Endothelial cell of umbilical vein (primary cell): ENCODE results near the gene BTBD2. TPM values are rescaled to one million over a fixed set of nuclear protein-coding genes. Genes with fewer than 3 reads are reported as not detected.

Source experiments
- BruUV-seq: library from RNA; stranded (reverse); fragments of 400-500 nt; replicated peaks from 2 replicates; lab custom pipeline; 2021; lab: Mats Ljungman, UMichigan
- CTCF ChIA-PET: fragments of 300-600, 350-600 bp; sonication (Branson Sonifier 250); formaldehyde crosslinking; loops from one replicate; lab custom pipeline; 2021; ENCODE audit warnings: antibody characterized with exemption, inconsistent platforms; lab: Charles Lee
- POLR2A ChIA-PET: fragments of 300-600, 350-600 bp; sonication (Branson Sonifier 250); formaldehyde crosslinking; loops from one replicate; lab custom pipeline; 2021; ENCODE audit warnings: antibody characterized with exemption, inconsistent platforms; lab: Charles Lee
- DNase-seq: peaks from one replicate; pipeline ENCODE4 v3.0.0-alpha.2; 2011; ENCODE audit warnings: low read depth, low spot score
- FAIRE-seq: peaks from 2 replicates; lab custom pipeline; 2011; peaks lifted over from hg19 to GRCh38; lab: Jason Lieb, UNC
- H2AFZ ChIP-seq: 2 replicates; pipeline ENCODE4 v1.6.0; 2012; ENCODE audit warnings: low read depth, low read length, control low read depth, inconsistent platforms
- H3K27ac ChIP-seq: 2 replicates; pipeline ENCODE4 v1.5.1; 2011; ENCODE audit warnings: low read depth, mild to moderate bottlenecking, control low read depth, low read length, moderate library complexity; ENCODE audit not compliant: insufficient read depth
- H3K27me3 ChIP-seq, 2 experiments: 2 replicates each; pipeline versions ENCODE4 v1.6.0 to v1.6.1; 2011; ENCODE audit warnings: low read length in 2 of 2, mixed read lengths in 1 of 2; ENCODE audit not compliant: control insufficient read depth in 2 of 2, insufficient read depth in 2 of 2
- H3K36me3 ChIP-seq, 2 experiments: 2 replicates in 1 of 2; 3 replicates in 1 of 2; pipeline ENCODE4 v1.5.1; 2011; ENCODE audit warnings: low read length in 2 of 2, mild to moderate bottlenecking in 1 of 2, moderate library complexity in 1 of 2; ENCODE audit not compliant: control insufficient read depth in 2 of 2, insufficient read depth in 2 of 2; ENCODE audit errors: extremely low read depth in 1 of 2
- H3K4me1 ChIP-seq: 3 replicates; pipeline ENCODE4 v1.5.1; 2011; ENCODE audit warnings: mild to moderate bottlenecking, low read length; ENCODE audit not compliant: control insufficient read depth, insufficient read depth; ENCODE audit errors: extremely low read depth
- H3K4me2 ChIP-seq: 2 replicates; pipeline ENCODE4 v1.6.1; 2011; ENCODE audit warnings: low read length, control low read depth, mixed read lengths; ENCODE audit not compliant: insufficient read depth
- H3K4me3 ChIP-seq, 3 experiments: fragments of 200-600 bp in 1 of 3; sonication (generic), shearing (Covaris generic) in 1 of 3; replicated peaks in 1 of 3; 2 replicates each; pipeline ENCODE4 v1.5.1; 2011 to 2016; ENCODE audit warnings: control low read depth in 3 of 3, low read length in 3 of 3, mild to moderate bottlenecking in 2 of 3, inconsistent platforms in 1 of 3, low read depth in 1 of 3, moderate library complexity in 1 of 3; ENCODE audit not compliant: insufficient read depth in 1 of 3
- H3K79me2 ChIP-seq: 2 replicates; pipeline ENCODE4 v1.6.0; 2012; ENCODE audit warnings: low read length, inconsistent platforms; ENCODE audit not compliant: control insufficient read depth, insufficient read depth
- H3K9ac ChIP-seq: replicated peaks from 2 replicates; pipeline ENCODE3; 2011; ENCODE audit warnings: low read length, control low read depth; ENCODE audit not compliant: insufficient read depth; ENCODE audit errors: extremely low read depth
- H3K9me1 ChIP-seq: replicated peaks from 3 replicates; pipeline ENCODE4 v1.6.0; 2011; ENCODE audit warnings: mild to moderate bottlenecking, low read length; ENCODE audit not compliant: control insufficient read depth, insufficient read depth; ENCODE audit errors: extremely low read depth
- H3K9me3 ChIP-seq: replicated peaks from 2 replicates; pipeline ENCODE4 v1.5.1; 2012; ENCODE audit warnings: low read length, inconsistent platforms; ENCODE audit not compliant: control insufficient read depth, insufficient read depth
- H4K20me1 ChIP-seq: replicated peaks from 2 replicates; pipeline ENCODE3; 2011; ENCODE audit warnings: mild to moderate bottlenecking, low read length; ENCODE audit not compliant: control insufficient read depth, insufficient read depth; ENCODE audit errors: extremely low read depth
- CTCF ChIP-seq, 2 donors: IDR thresholded peaks; 1 replicate in 1 of 2; 2 replicates in 1 of 2; pipeline ENCODE4 v1.5.1; 2011; ENCODE audit warnings: low read length in 2 of 2, mild to moderate bottlenecking in 2 of 2, moderate library complexity in 2 of 2, control low read depth in 1 of 2, inconsistent platforms in 1 of 2, low read depth in 1 of 2; ENCODE audit not compliant: insufficient read depth in 1 of 2; ENCODE audit errors: extremely low read depth in 1 of 2
- EZH2 ChIP-seq: IDR thresholded peaks from 2 replicates; pipeline ENCODE4 v1.6.1; 2012; ENCODE audit warnings: borderline replicate concordance, low read depth, mild to moderate bottlenecking, moderate library complexity, low read length, inconsistent platforms; ENCODE audit not compliant: severe bottlenecking
- FOS ChIP-seq: IDR thresholded peaks from 2 replicates; pipeline ENCODE4 v1.6.1; 2011; ENCODE audit warnings: mild to moderate bottlenecking, low read length, moderate library complexity, borderline replicate concordance; ENCODE audit not compliant: insufficient read depth
- GATA2 ChIP-seq: IDR thresholded peaks from 2 replicates; pipeline ENCODE4 v1.7.0; 2011; ENCODE audit warnings: low read depth, mild to moderate bottlenecking, moderate library complexity, mixed read lengths, low read length; ENCODE audit not compliant: insufficient read length, insufficient read depth
- JUN ChIP-seq: IDR thresholded peaks from 2 replicates; pipeline ENCODE4 v1.6.1; 2011; ENCODE audit warnings: borderline replicate concordance, low read depth; ENCODE audit not compliant: insufficient read length, insufficient read depth
- MAX ChIP-seq: IDR thresholded peaks from 2 replicates; pipeline ENCODE4 v1.6.1; 2011; ENCODE audit not compliant: insufficient read depth, insufficient read length
- MYC ChIP-seq: IDR thresholded peaks from one replicate; pipeline ENCODE4 v1.6.1; 2011; ENCODE audit warnings: mild to moderate bottlenecking, low read depth, low read length
- POLR2A ChIP-seq: IDR thresholded peaks from 2 replicates; pipeline ENCODE4 v1.6.1; 2012; ENCODE audit warnings: low read depth, mild to moderate bottlenecking, control low read depth, low read length
- POLR2AphosphoS5 ChIP-seq: IDR thresholded peaks from 2 replicates; pipeline ENCODE4 v1.6.1; 2012; ENCODE audit warnings: low read depth, mild to moderate bottlenecking, control low read depth, low read length, moderate library complexity; ENCODE audit not compliant: insufficient read depth
- dilution Hi-C: fragments of 300-500 bp; cut with MboI; formaldehyde crosslinking; loops from one replicate; pipeline ENCODE4 v1.15.0; 2019; ENCODE audit warnings: low sequenced_read_pairs; ENCODE audit not compliant: extremely low pct_ligation_motif_present
- intact Hi-C: fragments of 100-400 bp; cut with micrococcal nuclease; formaldehyde crosslinking; loops from one replicate; pipeline ENCODE4 v1.10.0; 2022
- polyA plus RNA-seq, 4 experiments: library from polyadenylated mRNA; depleted of rRNA in 3 of 4; stranded (reverse) in 3 of 4; unstranded in 1 of 4; fragments of >200 nt; gene quantifications; 2 replicates each; pipeline versions ENCODE4 v1.2.1 to v1.2.3, GENCODE V29; 2011 to 2012; ENCODE audit warnings: missing spikeins in 1 of 4
- total RNA-seq: library from RNA; stranded (reverse); gene quantifications from 2 replicates; pipeline ENCODE4 v1.2.3, GENCODE V29; 2021

BTBD2 gene
- total and polyA plus RNA-seq, 2 donors (not counting 3 experiments of a cell fraction or from before 2014, with no cell fraction given): 59.2 to 78.2 TPM

GRCh38 chr19:2012941-2013682 lies 2.4 kb downstream of the BTBD2 start:
- intact Hi-C loops: no loop called here
- dilution Hi-C loops: no loop called here

More at GRCh38 chr19:2012941-2013682, 2.4 kb downstream of the BTBD2 start:
- no peaks in the 10 kb centered on the region for H4K20me1 ChIP-seq
- peaks cover 12% of the 10 kb centered on the region for H3K79me2 ChIP-seq
- no peak overlapping the region for H3K4me3 ChIP-seq
- no peak overlapping the region for H3K27ac ChIP-seq
- BruUV-seq: no TSS peak
- H3K36me3 ChIP-seq: no peaks in the 10 kb centered on the region
- no peaks in the 10 kb centered on the region for H3K4me1 ChIP-seq
- ChIA-PET POLR2A (no interaction called here), CTCF (interaction anchor here (1.1 kb wide), 1 partner anchor 84 kb away, joined by 6 read pairs; no protein-coding TSS in a partner anchor)
- H3K4me2 ChIP-seq: no peak overlapping the region
- DNase-seq: no peak
- no peak for FAIRE-seq
- TF ChIP-seq FOS: no peak
- no peak for TF ChIP-seq MAX
- TF ChIP-seq EZH2: no peak
- no peak for TF ChIP-seq MYC
- no peak for TF ChIP-seq GATA2
- no peak for TF ChIP-seq POLR2A
- TF ChIP-seq CTCF (IDR thresholded peaks at IDR 0.05; ENCODE audit: extremely low read depth in 1 of 2, insufficient read depth in 1 of 2, low read depth in 1 of 2, low read length in 2 of 2): no peak
- no peak for TF ChIP-seq JUN
- TF ChIP-seq POLR2AphosphoS5: no peak
- no peak overlapping the region for H2AFZ ChIP-seq
- H3K9ac ChIP-seq: no peak overlapping the region
- no peaks in the 10 kb centered on the region for H3K9me3 ChIP-seq
- H3K9me1 ChIP-seq: no peaks in the 10 kb centered on the region
- no peaks in the 10 kb centered on the region for H3K27me3 ChIP-seq
